ENCODE data around the gene EEF1AKMT2.

DNA sequence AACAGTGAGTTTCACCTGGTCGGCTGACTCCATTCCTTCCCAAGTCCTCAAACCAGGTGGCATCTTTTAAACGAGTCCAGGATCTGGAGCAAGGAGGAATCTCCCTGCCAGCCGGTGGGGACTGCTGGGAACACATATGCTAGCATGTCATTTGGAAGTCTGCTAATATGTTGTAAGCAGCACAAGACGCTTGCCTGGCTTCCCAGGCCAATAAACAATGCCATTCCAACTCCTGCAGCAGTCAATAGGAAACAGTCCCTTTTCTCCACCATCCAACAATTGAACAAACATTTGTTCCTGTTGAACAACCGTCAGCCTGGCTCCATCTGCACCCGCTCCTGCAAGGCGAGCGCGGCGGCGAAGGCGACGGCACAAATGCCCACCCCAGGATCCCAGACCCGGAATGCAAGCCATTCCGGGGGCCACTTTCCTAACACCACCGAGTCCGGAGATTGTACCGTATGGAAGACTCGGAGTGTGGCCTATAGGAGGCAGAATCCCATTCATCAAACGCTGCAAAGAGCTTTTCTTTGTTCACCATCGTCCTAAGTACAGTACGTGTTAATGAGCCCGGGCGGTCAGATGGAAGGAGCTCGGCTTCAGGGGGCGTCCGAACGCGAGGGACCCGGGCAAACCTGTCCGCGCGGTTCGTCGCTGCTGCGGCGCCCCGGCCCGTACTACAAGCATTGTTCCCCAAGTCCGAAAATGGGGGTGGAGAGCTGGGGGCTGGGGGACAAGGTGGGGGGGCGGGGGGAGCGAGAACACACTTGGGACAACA, 49.1 kb downstream of the EEF1AKMT2 start:
- TF ChIP-seq FOXM1 (IDR thresholded peaks at IDR 0.05; ENCODE audit: borderline replicate concordance) (no peak), SUZ12 (IDR thresholded peaks at IDR 0.05) (no peak), LEF1 (IDR thresholded peaks at IDR 0.05; ENCODE audit: borderline replicate concordance) (no peak), HDGF (IDR thresholded peaks at IDR 0.05; ENCODE audit: borderline replicate concordance) (no peak), L3MBTL2 (conservative IDR thresholded peaks at IDR 0.05) (no peak), BHLHE40 (IDR thresholded peaks at IDR 0.05; ENCODE audit: borderline replicate concordance) (no peak), SP1 (IDR thresholded peaks at IDR 0.05) (no peak), FOXK2 (IDR thresholded peaks at IDR 0.05) (no peak), FOXA1 (IDR thresholded peaks at IDR 0.05) (no peak), CTBP1 (IDR thresholded peaks at IDR 0.05; ENCODE audit: borderline replicate concordance) (no peak), ELF4 (IDR thresholded peaks at IDR 0.05) (no peak), ZNF384 (IDR thresholded peaks at IDR 0.05) (no peak), NFRKB (IDR thresholded peaks at IDR 0.05) (no peak)

Measured in HEK293T (cell line).